Spleen (tissue), 11 donors: ENCODE results near the gene FTSJ3. TPM values are rescaled to one million over a fixed set of nuclear protein-coding genes. Genes with fewer than 3 reads are reported as not detected.

Experiments
- DNase-seq: peaks from one replicate; pipeline ENCODE4 v3.0.0-alpha.2; 2020
- H3K27ac ChIP-seq, 8 donors: fragments of 200-600 bp; sonication (generic) in 7 of 8; 1 replicate in 4 of 8; 2 replicates in 4 of 8; pipeline versions ENCODE4 v1.5.0 to v1.8.0; 2016 to 2021; ENCODE audit warnings: inconsistent platforms in 4 of 8, mild to moderate bottlenecking in 4 of 8, moderate library complexity in 1 of 8
- H3K27me3 ChIP-seq, 7 donors: fragments of 200-600 bp; sonication (generic) in 6 of 7; replicated peaks in 1 of 7; 1 replicate in 4 of 7; 2 replicates in 3 of 7; pipeline versions ENCODE4 v1.5.0 to v1.8.0; 2016 to 2021; ENCODE audit warnings: inconsistent platforms in 3 of 7, mild to moderate bottlenecking in 1 of 7
- H3K36me3 ChIP-seq, 6 donors: fragments of 200-600 bp; sonication (generic) in 5 of 6; 1 replicate in 4 of 6; 2 replicates in 2 of 6; pipeline versions ENCODE4 v1.5.0 to v1.8.0; 2016 to 2021; ENCODE audit warnings: inconsistent platforms in 2 of 6
- H3K4me1 ChIP-seq, 6 donors: fragments of 200-600 bp; sonication (generic) in 5 of 6; 1 replicate in 3 of 6; 2 replicates in 3 of 6; pipeline versions ENCODE4 v1.5.0 to v1.8.0; 2016 to 2021; ENCODE audit warnings: inconsistent platforms in 3 of 6
- H3K4me3 ChIP-seq, 8 donors: fragments of 200-600 bp; sonication (generic) in 7 of 8; 1 replicate in 4 of 8; 2 replicates in 4 of 8; pipeline versions ENCODE4 v1.5.0 to v1.8.0; 2016 to 2021; ENCODE audit warnings: inconsistent platforms in 4 of 8, mild to moderate bottlenecking in 4 of 8, moderate library complexity in 2 of 8
- H3K9me3 ChIP-seq, 8 donors: fragments of 200-600 bp; sonication (generic) in 7 of 8; 1 replicate in 4 of 8; 2 replicates in 4 of 8; pipeline versions ENCODE4 v1.5.0 to v1.8.0; 2016 to 2021; ENCODE audit warnings: inconsistent platforms in 4 of 8
- CTCF ChIP-seq, 11 experiments: fragments of 200-600 bp in 7 of 11; fragments of 450-650 bp in 4 of 11; sonication (generic) in 4 of 11; IDR thresholded peaks in 8 of 11; conservative IDR thresholded peaks in 3 of 11; 1 replicate in 7 of 11; 2 replicates in 4 of 11; pipeline versions ENCODE4 v1.4.0 to v1.8.0; 2016 to 2021; ENCODE audit warnings: antibody characterized with exemption in 11 of 11, inconsistent platforms in 4 of 11, mild to moderate bottlenecking in 1 of 11
- POLR2A ChIP-seq, 3 donors: fragments of 450-650 bp; IDR thresholded peaks; one replicate each; pipeline ENCODE4 v1.5.1; 2017; ENCODE audit warnings: antibody characterized with exemption in 3 of 3, mild to moderate bottlenecking in 1 of 3
- POLR2AphosphoS5 ChIP-seq, 3 donors: sonication (generic); formaldehyde crosslinking; IDR thresholded peaks; one replicate each; pipeline ENCODE4 v1.5.1; 2017; ENCODE audit warnings: antibody characterized with exemption in 3 of 3
- WGBS, 5 donors: extraction: QIAGEN DNeasy Blood & Tissue Kit in 3 of 5; methylation state at CpG; one replicate each; pipeline versions ENCODE4 v1.1.5 to v1.1.7; 2013 to 2018; 5-methylcytosine and 5-hydroxymethylcytosine counted together
- intact Hi-C: fragments of 100-400 bp; cut with DNase I; formaldehyde crosslinking; loops from one replicate; pipeline ENCODE4 v1.15.0; 2023; ENCODE audit warnings: low total_unique reads
- polyA plus RNA-seq, 3 donors: library from polyadenylated mRNA; stranded (reverse); fragments of 200-250 nt; gene quantifications; one replicate each; pipeline ENCODE4 v1.2.1, GENCODE V29; 2013
- total RNA-seq, 7 donors: library from RNA; depleted of rRNA in 3 of 7; stranded (reverse); fragments of >200 nt in 3 of 7; fragmentation: NEBNext Ultra II Directional in 4 of 7; extraction: Animal tissue kit (Norgen Biotek cat#: 25700) in 4 of 7; gene quantifications; one replicate each; pipeline versions ENCODE4 v1.1.0 to v1.2.1, GENCODE V29; 2016 to 2021
- donor health status: healthy with polysubstance abuse.
- donor health status: DM: no; HTN: no; CAD: no; lungs with moderate emphysema.
- donor health status: DM: no; HTN: no; CAD: no.
- donor health status: Bipolar disorder and iron deficiency.
- donor health status: healthy.
- donor health status: DM: no; HTN: no; CAD: no.
- donor health status: DM: yes; HTN: yes; CAD: no.

Gene FTSJ3
- total and polyA plus RNA-seq, 10 donors = 13.5 to 45.7 (median 33.1) TPM

- Histone ChIP-seq H3K27me3 (no peaks in the 10 kb centered on the region), H3K9me3 (no peaks in the 10 kb centered on the region), H3K36me3 (no peaks in the 10 kb centered on the region), H3K4me3 (no peak overlapping the region), H3K4me1 (peaks cover 0 to under 1% (median 0%) of the 10 kb centered on the region in 6 donors), H3K27ac (no peak overlapping the region)
- 72 to 92% (median 88%) methylated on average over 5 of the region's 5 CpGs for WGBS, 5 donors
- intact Hi-C loops = no loop called here
- peak; percentile 13 for DNase-seq
- TF ChIP-seq POLR2A (IDR thresholded peaks at IDR 0.05) = no peak
- TF ChIP-seq CTCF (IDR thresholded peaks at IDR 0.05 in 8 of 11, conservative IDR thresholded peaks at IDR 0.05 in 3 of 11) = no peak
- no peak for TF ChIP-seq POLR2AphosphoS5 (IDR thresholded peaks at IDR 0.05)
Measured at GRCh38 chr17:63854709-63855108, 27.2 kb upstream of the FTSJ3 start.

GRCh38 chr17:63853260-63853659 is 25.8 kb upstream of the FTSJ3 start:
- no peaks in the 10 kb centered on the region for H3K27me3 ChIP-seq
- H3K27ac ChIP-seq = no peak overlapping the region
- no peak for TF ChIP-seq POLR2A (IDR thresholded peaks at IDR 0.05)
- no peak for TF ChIP-seq POLR2AphosphoS5 (IDR thresholded peaks at IDR 0.05)
- TF ChIP-seq CTCF (IDR thresholded peaks at IDR 0.05 in 8 of 11, conservative IDR thresholded peaks at IDR 0.05 in 3 of 11) = no peak
- H3K9me3 ChIP-seq = peaks cover 0 to 5% (median 0%) of the 10 kb centered on the region in 8 donors
- no peak overlapping the region for H3K4me3 ChIP-seq
- H3K36me3 ChIP-seq = no peaks in the 10 kb centered on the region
- intact Hi-C loops = no loop called here
- 92 to 97% (median 96%) methylated on average over 2 of the region's 2 CpGs for WGBS, 5 donors
- H3K4me1 ChIP-seq = peaks cover 4 to 15% (median 10%) of the 10 kb centered on the region in 6 donors
- DNase-seq = peak; percentile 1

GRCh38 chr17:63850401-63850800 is 22.9 kb upstream of the FTSJ3 start:
- 63 to 83% (median 77%) methylated on average over 8 to 9 of the region's 9 CpGs for WGBS, 5 donors
- H3K27me3 ChIP-seq = no peaks in the 10 kb centered on the region
- peaks cover 4 to 23% (median 16%) of the 10 kb centered on the region in 6 donors for H3K4me1 ChIP-seq
- peaks cover 0 to 5% (median 0%) of the 10 kb centered on the region in 8 donors for H3K9me3 ChIP-seq
- no peaks in the 10 kb centered on the region for H3K36me3 ChIP-seq
- H3K27ac ChIP-seq = no peak overlapping the region
- DNase-seq = peak; percentile 36
- intact Hi-C loops = no loop called here
- no peak overlapping the region for H3K4me3 ChIP-seq
- TF ChIP-seq POLR2A (IDR thresholded peaks at IDR 0.05) = no peak

GRCh38 chr17:63848834-63849689 is 21.6 kb upstream of the FTSJ3 start:
- Histone ChIP-seq H3K9me3 (peaks cover 0 to 5% (median 0%) of the 10 kb centered on the region in 8 donors), H3K27ac (peak overlapping the region in 7 of 8 donors; percentile 44 to 77 (median 63))
- WGBS, 5 donors = 10 to 25% (median 17%) methylated on average over 58 to 82 of the region's 82 CpGs

More at GRCh38 chr17:63848834-63849689, 21.6 kb upstream of the FTSJ3 start:
- intact Hi-C loops = no loop called here
- Histone ChIP-seq H3K4me3 (peak overlapping the region in 6 of 8 donors; percentile 11 to 63 (median 24)), H3K4me1 (peaks cover 6 to 33% (median 19%) of the 10 kb centered on the region in 6 donors), H3K27me3 (no peaks in the 10 kb centered on the region), H3K36me3 (no peaks in the 10 kb centered on the region)
- TF ChIP-seq POLR2A (IDR thresholded peaks at IDR 0.05) = peak in 1 of 3 donors; percentile 12
- TF ChIP-seq CTCF (IDR thresholded peaks at IDR 0.05 in 8 of 11, conservative IDR thresholded peaks at IDR 0.05 in 3 of 11) = peak; percentile 45 to 84 (median 75)
- TF ChIP-seq POLR2AphosphoS5 (IDR thresholded peaks at IDR 0.05) = peak; percentile 60 to 79 (median 63)
- peak; percentile 98 for DNase-seq
